Suprapubic skin (tissue), 4 donors: ENCODE data around the gene LILRB1. TPM values are rescaled to one million over a fixed set of nuclear protein-coding genes. Genes with fewer than 3 reads are reported as not detected.
"Not testable (repeated sequence)": the region's sequence is repeated elsewhere in the genome, so short reads cannot be mapped to it uniquely, and the experiment has no call there.

Source experiments
- DNase-seq, 2 donors: peaks; one replicate each; pipeline ENCODE4 v3.0.0-alpha.2; 2019; ENCODE audit warnings: low spot score in 2 of 2
- H3K27ac ChIP-seq: fragments of 200-600 bp; sonication (generic); one replicate; pipeline ENCODE4 v1.5.1; 2019
- H3K27me3 ChIP-seq: fragments of 200-600 bp; sonication (generic); one replicate; pipeline ENCODE4 v1.5.1; 2019
- H3K36me3 ChIP-seq: fragments of 200-600 bp; sonication (generic); one replicate; pipeline ENCODE4 v1.5.1; 2019
- H3K4me1 ChIP-seq: fragments of 200-600 bp; sonication (generic); one replicate; pipeline ENCODE4 v1.5.1; 2019
- H3K4me3 ChIP-seq: fragments of 200-600 bp; sonication (generic); one replicate; pipeline ENCODE4 v1.5.1; 2019; ENCODE audit warnings: mild to moderate bottlenecking
- H3K9me3 ChIP-seq: fragments of 200-600 bp; sonication (generic); one replicate; pipeline ENCODE4 v1.5.1; 2019
- CTCF ChIP-seq, 2 donors: fragments of 200-600 bp in 1 of 2; fragments of 450-650 bp in 1 of 2; sonication (generic) in 1 of 2; IDR thresholded peaks; one replicate each; pipeline ENCODE4 v1.5.1; 2016 to 2019; ENCODE audit warnings: antibody characterized with exemption in 2 of 2, mild to moderate bottlenecking in 1 of 2, moderate library complexity in 1 of 2
- EP300 ChIP-seq: sonication (generic); formaldehyde crosslinking; IDR thresholded peaks from one replicate; pipeline ENCODE4 v1.6.1; 2017; ENCODE audit warnings: antibody characterized with exemption
- POLR2A ChIP-seq, 2 donors: fragments of 450-650 bp; IDR thresholded peaks; one replicate each; pipeline ENCODE4 v1.6.1; 2017; ENCODE audit warnings: antibody characterized with exemption in 2 of 2, mild to moderate bottlenecking in 2 of 2, moderate library complexity in 2 of 2
- POLR2AphosphoS5 ChIP-seq, 3 donors: sonication (generic); formaldehyde crosslinking; IDR thresholded peaks; one replicate each; pipeline ENCODE4 v1.6.1; 2017; ENCODE audit warnings: antibody characterized with exemption in 3 of 3
- WGBS: methylation state at CpG from one replicate; pipeline ENCODE4 v1.1.5; 2018; 5-methylcytosine and 5-hydroxymethylcytosine counted together
- total RNA-seq, 4 donors: library from RNA; depleted of rRNA; stranded (reverse); fragments of >200 nt; gene quantifications; one replicate each; pipeline ENCODE4 v1.1.0, GENCODE V29; 2016

Gene LILRB1
- total RNA-seq, 4 donors from 2014 or later: not detected

GRCh38 chr19:54630782-54631181, 498 bp downstream of the LILRB1 start:
- H3K27me3 ChIP-seq: peaks cover 23% of the 10 kb centered on the region
- no peaks in the 10 kb centered on the region for H3K4me1 ChIP-seq
- WGBS: 42% methylated on average over 5 of the region's 6 CpGs
- DNase-seq: no peak
- H3K27ac ChIP-seq: no peak overlapping the region
- H3K36me3 ChIP-seq: no peaks in the 10 kb centered on the region
- TF ChIP-seq CTCF (IDR thresholded peaks at IDR 0.05): no peak
- TF ChIP-seq EP300: no peak
- no peak for TF ChIP-seq POLR2AphosphoS5 (IDR thresholded peaks at IDR 0.05)
- TF ChIP-seq POLR2A (IDR thresholded peaks at IDR 0.05): no peak
- H3K4me3 ChIP-seq: no peak overlapping the region
- H3K9me3 ChIP-seq: no peaks in the 10 kb centered on the region

GRCh38 chr19:54631489-54632337, 1.4 kb downstream of the LILRB1 start:
- not testable (repeated sequence) for H3K27ac ChIP-seq, DNase-seq, H3K4me1 ChIP-seq, H3K4me3 ChIP-seq, H3K36me3 ChIP-seq, H3K9me3 ChIP-seq
- 64% methylated on average over 18 of the region's 23 CpGs for WGBS
- H3K27me3 ChIP-seq: peaks cover 23% of the 10 kb centered on the region

- not testable (repeated sequence) for H3K9me3 ChIP-seq, H3K36me3 ChIP-seq, H3K27ac ChIP-seq, DNase-seq, H3K4me3 ChIP-seq, H3K4me1 ChIP-seq
- H3K27me3 ChIP-seq: peaks cover 23% of the 10 kb centered on the region
- WGBS: 83% methylated on average over 12 of the region's 16 CpGs
These were observed 2.2 kb downstream of the LILRB1 start for GRCh38 chr19:54632517-54632916.

- H3K36me3 ChIP-seq: no peaks in the 10 kb centered on the region
- peaks cover 23% of the 10 kb centered on the region for H3K27me3 ChIP-seq
- H3K4me3 ChIP-seq: no peak overlapping the region
- 70% methylated on average over 7 of the region's 7 CpGs for WGBS
- no peaks in the 10 kb centered on the region for H3K4me1 ChIP-seq
- no peak for TF ChIP-seq POLR2AphosphoS5 (IDR thresholded peaks at IDR 0.05)
- TF ChIP-seq POLR2A (IDR thresholded peaks at IDR 0.05): no peak
- TF ChIP-seq EP300: no peak
- TF ChIP-seq CTCF (IDR thresholded peaks at IDR 0.05): no peak
- no peak overlapping the region for H3K27ac ChIP-seq
- no peak for DNase-seq
- no peaks in the 10 kb centered on the region for H3K9me3 ChIP-seq
These were observed 3.1 kb downstream of the LILRB1 start for GRCh38 chr19:54633401-54633800.

- peaks cover 19% of the 10 kb centered on the region for H3K27me3 ChIP-seq
- not testable (repeated sequence) for H3K9me3 ChIP-seq, DNase-seq, H3K36me3 ChIP-seq, H3K4me3 ChIP-seq, H3K4me1 ChIP-seq, H3K27ac ChIP-seq
- 25% methylated on average over 12 of the region's 12 CpGs for WGBS
These were observed 5.8 kb downstream of the LILRB1 start for GRCh38 chr19:54636081-54636480.

GRCh38 chr19:54638683-54639082, 8.4 kb downstream of the LILRB1 start:
- Histone ChIP-seq H3K27me3 (peaks cover 12% of the 10 kb centered on the region), H3K4me1 (no peaks in the 10 kb centered on the region), H3K27ac (no peak overlapping the region), H3K9me3 (no peaks in the 10 kb centered on the region), H3K36me3 (no peaks in the 10 kb centered on the region), H3K4me3 (no peak overlapping the region)
- WGBS: 92% methylated on average over 18 of the region's 18 CpGs
- no peak for DNase-seq
- TF ChIP-seq POLR2AphosphoS5 (IDR thresholded peaks at IDR 0.05) (no peak), POLR2A (IDR thresholded peaks at IDR 0.05) (no peak), EP300 (no peak), CTCF (IDR thresholded peaks at IDR 0.05) (no peak)

GRCh38 chr19:54642953-54643352, 12.7 kb downstream of the LILRB1 start:
- H3K4me1 ChIP-seq, DNase-seq, H3K9me3 ChIP-seq, H3K27ac ChIP-seq, H3K27me3 ChIP-seq, H3K4me3 ChIP-seq, H3K36me3 ChIP-seq: not testable (repeated sequence)
- 70% methylated on average over 5 of the region's 5 CpGs for WGBS

GRCh38 chr19:54643583-54643982, 13.3 kb downstream of the LILRB1 start:
- H3K36me3 ChIP-seq, DNase-seq, H3K27me3 ChIP-seq, H3K4me3 ChIP-seq, H3K9me3 ChIP-seq, H3K4me1 ChIP-seq, H3K27ac ChIP-seq: not testable (repeated sequence)
- 80% methylated on average over 6 of the region's 6 CpGs for WGBS
